ENCODE measurements around the gene SLAMF9.

DNA sequence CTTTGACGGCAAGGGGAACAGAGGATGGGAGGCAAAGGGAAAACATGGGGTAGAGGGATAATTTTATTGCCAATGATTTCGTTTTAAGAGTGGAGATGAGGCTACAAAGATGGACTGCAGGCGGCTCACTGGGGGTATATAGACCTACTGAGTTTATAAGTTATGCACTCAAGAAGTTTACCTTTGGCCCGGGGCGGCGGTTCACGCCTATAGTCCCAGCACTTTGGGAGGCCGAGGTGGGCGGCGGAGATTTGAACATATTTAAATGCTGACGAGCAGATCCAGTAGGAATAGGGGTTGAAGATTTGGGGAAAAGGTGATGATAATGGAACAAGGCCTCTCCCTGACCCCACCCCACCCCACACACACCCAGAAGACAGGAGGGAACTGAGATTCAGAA is 8.1 kb upstream of the SLAMF9 start:
- TF ChIP-seq CTCF (conservative IDR thresholded peaks at IDR 0.05; ENCODE audit: low read length) = no peak
- TF ChIP-seq EZH2phosphoT487 (IDR thresholded peaks at IDR 0.05; ENCODE audit: borderline replicate concordance) = no peak
